ENCODE measurements around the gene FGF13.

Gene FGF13

GRCh38 chrX:138708268-138708667 lies 3.2 kb downstream of the FGF13 start:
- ATAC-seq (ENCODE audit: low read depth) (no peak), DNase-seq (ENCODE audit: low spot score) (no peak)
- Histone ChIP-seq H3K4me3 (ENCODE audit: severe bottlenecking) (no peak overlapping the region), H3K36me3 (ENCODE audit: low read depth) (no peaks in the 10 kb centered on the region), H3K4me1 (ENCODE audit: insufficient read depth, poor library complexity, severe bottlenecking) (no peaks in the 10 kb centered on the region), H3K27me3 (ENCODE audit: insufficient read depth, poor library complexity, severe bottlenecking) (peaks cover 13% of the 10 kb centered on the region), H3K27ac (ENCODE audit: poor library complexity, severe bottlenecking) (no peak overlapping the region), H3K9me3 (ENCODE audit: severe bottlenecking) (no peaks in the 10 kb centered on the region)
- no peak for TF ChIP-seq CTCF (IDR thresholded peaks at IDR 0.05; ENCODE audit: poor library complexity, severe bottlenecking)

GRCh38 chrX:138704596-138704995 lies 6.9 kb downstream of the FGF13 start:
- H3K36me3 ChIP-seq (ENCODE audit: low read depth), result no peaks in the 10 kb centered on the region
- no peak for ATAC-seq (ENCODE audit: low read depth)
- no peak overlapping the region for H3K27ac ChIP-seq (ENCODE audit: poor library complexity, severe bottlenecking)
- no peak for TF ChIP-seq CTCF (IDR thresholded peaks at IDR 0.05; ENCODE audit: poor library complexity, severe bottlenecking)
- no peak overlapping the region for H3K4me3 ChIP-seq (ENCODE audit: severe bottlenecking)
- peaks cover 3% of the 10 kb centered on the region for H3K27me3 ChIP-seq (ENCODE audit: insufficient read depth, poor library complexity, severe bottlenecking)
- H3K9me3 ChIP-seq (ENCODE audit: severe bottlenecking), result no peaks in the 10 kb centered on the region
- no peak for DNase-seq (ENCODE audit: low spot score)
- H3K4me1 ChIP-seq (ENCODE audit: insufficient read depth, poor library complexity, severe bottlenecking), result no peaks in the 10 kb centered on the region

GRCh38 chrX:138704101-138704500 lies 7.4 kb downstream of the FGF13 start:
- Histone ChIP-seq H3K27me3 (ENCODE audit: insufficient read depth, poor library complexity, severe bottlenecking) (no peaks in the 10 kb centered on the region), H3K4me3 (ENCODE audit: severe bottlenecking) (no peak overlapping the region), H3K4me1 (ENCODE audit: insufficient read depth, poor library complexity, severe bottlenecking) (no peaks in the 10 kb centered on the region), H3K27ac (ENCODE audit: poor library complexity, severe bottlenecking) (no peak overlapping the region), H3K9me3 (ENCODE audit: severe bottlenecking) (no peaks in the 10 kb centered on the region), H3K36me3 (ENCODE audit: low read depth) (no peaks in the 10 kb centered on the region)
- no peak for TF ChIP-seq CTCF (IDR thresholded peaks at IDR 0.05; ENCODE audit: poor library complexity, severe bottlenecking)
- DNase-seq (ENCODE audit: low spot score), result no peak
- ATAC-seq (ENCODE audit: low read depth), result no peak

GRCh38 chrX:138692591-138692990 lies 18.9 kb downstream of the FGF13 start:
- ATAC-seq (ENCODE audit: low read depth) (no peak), DNase-seq (ENCODE audit: low spot score) (no peak)
- H3K4me3 ChIP-seq (ENCODE audit: severe bottlenecking), result no peak overlapping the region
- H3K27ac ChIP-seq (ENCODE audit: poor library complexity, severe bottlenecking), result no peak overlapping the region
- H3K36me3 ChIP-seq (ENCODE audit: low read depth), result no peaks in the 10 kb centered on the region
- no peaks in the 10 kb centered on the region for H3K9me3 ChIP-seq (ENCODE audit: severe bottlenecking)
- no peaks in the 10 kb centered on the region for H3K27me3 ChIP-seq (ENCODE audit: insufficient read depth, poor library complexity, severe bottlenecking)
- H3K4me1 ChIP-seq (ENCODE audit: insufficient read depth, poor library complexity, severe bottlenecking), result no peaks in the 10 kb centered on the region
- TF ChIP-seq CTCF (IDR thresholded peaks at IDR 0.05; ENCODE audit: poor library complexity, severe bottlenecking), result no peak

- ATAC-seq (ENCODE audit: low read depth) (no peak), DNase-seq (ENCODE audit: low spot score) (no peak)
- H3K27me3 ChIP-seq (ENCODE audit: insufficient read depth, poor library complexity, severe bottlenecking), result no peaks in the 10 kb centered on the region
- H3K4me1 ChIP-seq (ENCODE audit: insufficient read depth, poor library complexity, severe bottlenecking), result no peaks in the 10 kb centered on the region
- H3K27ac ChIP-seq (ENCODE audit: poor library complexity, severe bottlenecking), result no peak overlapping the region
- TF ChIP-seq CTCF (IDR thresholded peaks at IDR 0.05; ENCODE audit: poor library complexity, severe bottlenecking), result no peak
- no peaks in the 10 kb centered on the region for H3K36me3 ChIP-seq (ENCODE audit: low read depth)
- no peak overlapping the region for H3K4me3 ChIP-seq (ENCODE audit: severe bottlenecking)
- no peaks in the 10 kb centered on the region for H3K9me3 ChIP-seq (ENCODE audit: severe bottlenecking)
Observed at GRCh38 chrX:138691186-138691585, 20.3 kb downstream of the FGF13 start.
